Chondrocyte (in vitro differentiated cells): ENCODE data around the gene SCD. TPM values are rescaled to one million over a fixed set of nuclear protein-coding genes. Genes with fewer than 3 reads are reported as not detected.

ENCODE experiments used
- DNase-seq: peaks from one replicate; pipeline ENCODE4 v3.0.0; 2021; ENCODE audit warnings: mixed read lengths, low spot score
- H3K27ac Mint-ChIP-seq: one replicate; pipeline ENCODE4 v1.8.0; 2021; ENCODE audit warnings: mild to moderate bottlenecking, moderate library complexity, mixed read lengths; ENCODE audit not compliant: unreplicated experiment
- H3K27me3 Mint-ChIP-seq: 2 replicates; pipeline ENCODE4 v1.8.0; 2021; ENCODE audit warnings: low read depth, mixed read lengths
- H3K36me3 Mint-ChIP-seq: 2 replicates; pipeline ENCODE4 v1.8.0; 2021; ENCODE audit warnings: low read depth, mixed read lengths
- H3K4me1 Mint-ChIP-seq: 2 replicates; pipeline ENCODE4 v1.8.0; 2021; ENCODE audit warnings: low read depth, mild to moderate bottlenecking, mixed read lengths
- H3K4me3 Mint-ChIP-seq: one replicate; pipeline ENCODE4 v1.8.0; 2021; ENCODE audit warnings: mild to moderate bottlenecking, moderate library complexity, mixed read lengths; ENCODE audit not compliant: unreplicated experiment
- H3K9me3 Mint-ChIP-seq: 2 replicates; pipeline ENCODE4 v1.8.0; 2021; ENCODE audit warnings: low read depth, mixed read lengths
- CTCF ChIP-seq: fragments of 200-600 bp; sonication (generic); IDR thresholded peaks from 2 replicates; pipeline ENCODE4 v1.5.0; 2021; ENCODE audit warnings: antibody characterized with exemption, mild to moderate bottlenecking, moderate library complexity
- total RNA-seq: library from RNA; stranded (reverse); gene quantifications from 3 replicates; pipeline ENCODE4 v1.2.1, GENCODE V29; 2021

Gene SCD
- total RNA-seq, 1 donor from 2014 or later, result 74.1 TPM

DNA sequence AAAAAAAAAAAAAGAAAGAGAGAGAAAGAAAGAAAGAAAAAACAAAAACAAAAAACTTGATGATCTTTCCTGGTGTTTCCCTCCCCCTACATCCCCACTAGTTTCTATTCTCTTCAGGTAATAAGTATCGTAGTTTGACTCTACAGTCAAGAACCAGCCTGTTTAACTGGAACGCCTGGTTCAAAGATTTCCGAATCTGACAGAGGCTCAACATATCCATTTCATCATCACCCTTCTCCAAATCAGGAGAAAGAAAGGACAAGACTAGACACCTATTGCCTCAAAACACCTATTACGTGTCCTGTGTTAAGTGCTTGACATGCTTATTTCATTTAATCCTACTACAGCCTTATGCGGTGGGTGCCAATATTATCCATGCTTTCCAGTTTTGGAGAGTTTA is 40.2 kb upstream of the SCD start:
- DNase-seq, result no peak
- no peak overlapping the region for H3K4me3 Mint-ChIP-seq
- H3K27me3 Mint-ChIP-seq, result peaks cover 51% of the 10 kb centered on the region
- H3K4me1 Mint-ChIP-seq, result no peaks in the 10 kb centered on the region
- no peak for TF ChIP-seq CTCF
- no peak overlapping the region for H3K27ac Mint-ChIP-seq
- H3K36me3 Mint-ChIP-seq, result no peaks in the 10 kb centered on the region
- H3K9me3 Mint-ChIP-seq, result no peaks in the 10 kb centered on the region

DNA sequence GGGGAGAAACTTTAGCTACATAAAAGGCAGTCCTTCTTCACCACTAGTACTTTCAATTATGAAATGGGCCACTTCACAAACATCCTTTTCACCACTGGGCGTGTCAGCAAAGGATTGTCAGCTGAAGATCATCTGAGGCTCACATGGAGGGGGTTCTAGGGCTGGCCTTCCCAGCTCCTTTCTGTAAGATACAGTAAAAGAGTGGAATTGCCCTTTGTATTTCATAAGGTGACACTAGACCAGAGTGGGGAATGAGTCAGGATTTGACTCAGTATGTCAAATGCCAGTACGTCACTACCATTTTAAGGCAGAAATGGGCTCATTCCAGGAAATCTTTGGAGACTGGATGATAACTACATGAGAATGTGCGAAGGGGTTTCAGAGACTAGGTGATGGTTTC is 39.3 kb upstream of the SCD start:
- no peak overlapping the region for H3K4me3 Mint-ChIP-seq
- TF ChIP-seq CTCF, result no peak
- H3K27me3 Mint-ChIP-seq, result peaks cover 59% of the 10 kb centered on the region
- DNase-seq, result no peak
- no peaks in the 10 kb centered on the region for H3K36me3 Mint-ChIP-seq
- H3K4me1 Mint-ChIP-seq, result no peaks in the 10 kb centered on the region
- H3K27ac Mint-ChIP-seq, result no peak overlapping the region
- no peaks in the 10 kb centered on the region for H3K9me3 Mint-ChIP-seq

- Mint-ChIP-seq H3K27me3 (peaks cover 61% of the 10 kb centered on the region), H3K4me3 (no peak overlapping the region), H3K4me1 (no peaks in the 10 kb centered on the region), H3K36me3 (no peaks in the 10 kb centered on the region), H3K27ac (no peak overlapping the region), H3K9me3 (no peaks in the 10 kb centered on the region)
- TF ChIP-seq CTCF, result no peak
- DNase-seq, result no peak
Observed at GRCh38 chr10:100311298-100311697, 35.7 kb upstream of the SCD start.

DNA sequence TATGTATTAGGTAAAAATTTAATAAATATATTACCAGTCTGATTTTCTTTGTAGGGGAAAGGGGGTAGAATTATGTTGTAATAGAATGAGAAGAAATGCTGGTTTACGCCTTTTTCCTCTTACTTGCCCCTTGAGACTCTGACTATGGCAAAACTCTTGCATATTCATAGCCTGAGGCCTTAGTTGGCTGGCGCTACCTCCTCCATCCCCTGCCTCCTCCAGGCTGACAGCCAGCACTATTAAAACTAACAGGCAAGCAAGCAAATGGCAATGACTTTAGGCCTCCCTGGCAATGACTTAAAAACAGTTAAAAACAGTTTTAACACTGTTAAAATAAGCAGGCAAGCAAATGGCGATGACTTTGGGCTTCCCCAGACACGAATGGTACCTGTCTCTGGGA is 31.4 kb upstream of the SCD start:
- H3K4me1 Mint-ChIP-seq, result peaks cover 4% of the 10 kb centered on the region
- no peak for DNase-seq
- peaks cover 41% of the 10 kb centered on the region for H3K27me3 Mint-ChIP-seq
- H3K9me3 Mint-ChIP-seq, result no peaks in the 10 kb centered on the region
- no peaks in the 10 kb centered on the region for H3K36me3 Mint-ChIP-seq
- H3K4me3 Mint-ChIP-seq, result no peak overlapping the region
- H3K27ac Mint-ChIP-seq, result no peak overlapping the region
- TF ChIP-seq CTCF, result no peak

DNA sequence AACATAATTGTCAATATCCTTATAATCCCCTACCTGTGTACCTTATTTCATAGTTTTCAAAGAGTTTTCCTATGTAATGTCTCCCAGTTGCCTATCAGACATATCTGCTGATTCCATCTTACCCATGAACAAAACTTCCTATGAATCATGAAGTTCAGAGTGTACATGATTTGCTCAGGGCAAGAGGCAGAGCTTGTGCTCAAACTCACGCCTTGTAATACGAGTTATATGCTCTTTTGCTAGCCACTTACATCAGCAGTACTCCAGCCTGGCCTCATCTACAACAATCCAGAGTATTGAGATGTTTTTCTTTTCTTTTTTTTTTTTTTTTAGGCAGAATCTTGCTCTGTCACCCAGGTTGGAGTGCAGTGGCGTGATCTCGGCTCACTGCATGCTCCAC is 28.8 kb upstream of the SCD start:
- no peak overlapping the region for H3K4me3 Mint-ChIP-seq
- TF ChIP-seq CTCF, result no peak

More for the DNA sequence above, 28.8 kb upstream of the SCD start:
- Mint-ChIP-seq H3K9me3 (no peaks in the 10 kb centered on the region), H3K4me1 (peaks cover 4% of the 10 kb centered on the region), H3K27ac (no peak overlapping the region), H3K27me3 (peaks cover 24% of the 10 kb centered on the region), H3K36me3 (no peaks in the 10 kb centered on the region)
- no peak for DNase-seq
